GM06990 (cell line): ENCODE data around the gene SNAPIN.

Experiments used
- DNase-seq: peaks from one replicate; pipeline ENCODE4 v3.0.0-alpha.2; 2011; ENCODE audit not compliant: insufficient read length; ENCODE audit errors: extremely low read depth
- H3K27me3 ChIP-seq: replicated peaks from 2 replicates; pipeline ENCODE4 v1.6.0; 2011; ENCODE audit warnings: low read length; ENCODE audit not compliant: control insufficient read depth, insufficient read depth
- H3K36me3 ChIP-seq: 2 replicates; pipeline ENCODE4 v1.5.1; 2011; ENCODE audit warnings: low read length; ENCODE audit not compliant: control insufficient read depth, insufficient read depth
- H3K4me3 ChIP-seq: replicated peaks from 2 replicates; pipeline ENCODE4 v1.5.1; 2011; ENCODE audit warnings: low read depth, mild to moderate bottlenecking, control low read depth, low read length
- TF ChIP-seq, protein P1 (sequence below): IDR thresholded peaks from 2 replicates; pipeline ENCODE4 v1.5.1; 2011; ENCODE audit warnings: low read length, control low read depth, mild to moderate bottlenecking, inconsistent platforms; ENCODE audit not compliant: insufficient read depth, poor library complexity, severe bottlenecking

Gene SNAPIN

DNA sequence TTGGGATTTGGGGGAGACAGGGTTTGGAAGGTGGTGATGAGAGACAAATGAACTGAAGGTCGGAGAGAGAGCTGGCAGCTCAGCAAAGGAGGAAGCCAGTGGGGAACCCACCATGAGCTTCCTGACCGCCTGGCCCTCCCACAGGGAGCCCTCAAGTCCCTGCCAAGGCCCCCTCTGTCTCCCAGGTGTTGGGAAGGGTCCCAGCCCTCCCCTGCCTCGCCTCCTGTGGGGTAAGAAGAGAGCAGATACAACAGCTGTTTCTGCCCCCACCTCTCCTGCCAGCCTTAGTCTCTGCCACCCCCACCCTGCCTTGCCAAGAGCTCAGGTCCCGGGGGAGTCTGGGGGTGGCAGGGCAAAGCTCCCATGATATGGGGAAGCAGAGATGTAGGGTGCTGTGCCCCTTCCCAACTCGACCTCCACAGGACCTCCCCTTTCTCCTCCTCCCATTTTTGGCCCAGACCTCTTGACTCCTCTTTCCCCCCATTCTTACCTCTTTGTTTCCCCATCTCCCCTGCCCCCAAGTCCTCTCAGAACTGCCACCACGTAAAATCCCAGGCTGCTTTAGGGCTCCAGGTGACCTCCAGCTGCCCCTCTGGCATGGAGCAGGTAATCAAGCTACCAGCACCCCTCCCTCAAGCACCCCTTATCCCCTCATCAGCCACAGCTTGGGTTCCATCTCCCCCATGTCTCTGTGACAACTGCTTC, 29.7 kb upstream of the SNAPIN start:
- TF ChIP-seq, protein P1, sequence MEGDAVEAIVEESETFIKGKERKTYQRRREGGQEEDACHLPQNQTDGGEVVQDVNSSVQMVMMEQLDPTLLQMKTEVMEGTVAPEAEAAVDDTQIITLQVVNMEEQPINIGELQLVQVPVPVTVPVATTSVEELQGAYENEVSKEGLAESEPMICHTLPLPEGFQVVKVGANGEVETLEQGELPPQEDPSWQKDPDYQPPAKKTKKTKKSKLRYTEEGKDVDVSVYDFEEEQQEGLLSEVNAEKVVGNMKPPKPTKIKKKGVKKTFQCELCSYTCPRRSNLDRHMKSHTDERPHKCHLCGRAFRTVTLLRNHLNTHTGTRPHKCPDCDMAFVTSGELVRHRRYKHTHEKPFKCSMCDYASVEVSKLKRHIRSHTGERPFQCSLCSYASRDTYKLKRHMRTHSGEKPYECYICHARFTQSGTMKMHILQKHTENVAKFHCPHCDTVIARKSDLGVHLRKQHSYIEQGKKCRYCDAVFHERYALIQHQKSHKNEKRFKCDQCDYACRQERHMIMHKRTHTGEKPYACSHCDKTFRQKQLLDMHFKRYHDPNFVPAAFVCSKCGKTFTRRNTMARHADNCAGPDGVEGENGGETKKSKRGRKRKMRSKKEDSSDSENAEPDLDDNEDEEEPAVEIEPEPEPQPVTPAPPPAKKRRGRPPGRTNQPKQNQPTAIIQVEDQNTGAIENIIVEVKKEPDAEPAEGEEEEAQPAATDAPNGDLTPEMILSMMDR: no peak
- H3K27me3 ChIP-seq: no peaks in the 10 kb centered on the region
- H3K36me3 ChIP-seq: no peaks in the 10 kb centered on the region; the same call in 1 of the 2 replicates
- no peak overlapping the region for H3K4me3 ChIP-seq
- no peak for DNase-seq

- DNase-seq: no peak
- no peaks in the 10 kb centered on the region; the same call in 1 of the 2 replicates for H3K36me3 ChIP-seq
- no peaks in the 10 kb centered on the region for H3K27me3 ChIP-seq
- H3K4me3 ChIP-seq: no peak overlapping the region
- TF ChIP-seq, protein P1: no peak
Observed at GRCh38 chr1:153629343-153629665, 29.2 kb upstream of the SNAPIN start.

DNA sequence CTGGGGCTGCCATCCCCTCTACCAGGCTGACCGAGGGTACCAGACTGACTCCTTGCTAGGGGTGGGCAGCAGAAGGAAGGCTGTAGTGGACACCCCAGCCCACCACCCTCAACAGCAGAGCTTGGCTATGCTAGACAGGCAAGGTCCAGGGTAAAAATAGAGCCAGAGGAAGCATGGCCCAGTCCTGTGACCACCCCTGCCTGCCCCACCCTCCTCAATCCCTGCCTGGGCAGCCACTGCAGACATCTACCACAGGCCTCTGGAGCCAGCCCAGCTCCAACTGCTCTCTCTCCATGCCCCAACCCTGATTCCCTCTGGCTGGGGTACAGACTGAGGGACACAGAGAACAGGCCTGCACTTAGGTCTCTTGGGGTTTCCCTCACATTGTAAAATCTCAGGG, 28.5 kb upstream of the SNAPIN start:
- H3K4me3 ChIP-seq: no peak overlapping the region

DNA sequence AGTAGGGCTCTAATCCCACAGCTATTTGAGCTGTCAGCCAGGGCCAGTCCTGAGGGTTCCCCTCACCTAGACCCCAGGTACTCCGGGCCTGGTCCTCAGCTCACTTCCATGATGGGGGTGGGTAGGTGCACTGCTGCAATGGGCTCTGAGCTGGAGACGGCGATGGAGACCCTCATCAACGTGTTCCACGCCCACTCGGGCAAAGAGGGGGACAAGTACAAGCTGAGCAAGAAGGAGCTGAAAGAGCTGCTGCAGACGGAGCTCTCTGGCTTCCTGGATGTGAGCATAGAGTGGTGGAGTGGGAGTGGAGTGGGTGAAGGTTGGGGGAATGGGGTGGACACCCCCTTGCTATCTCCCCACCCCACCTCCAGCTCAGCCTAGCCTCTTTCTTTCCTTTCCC, 28.1 kb upstream of the SNAPIN start:
- TF ChIP-seq, protein P1: no peak

More for the DNA sequence above, 28.5 kb upstream of the SNAPIN start:
- TF ChIP-seq, protein P1: no peak
- no peaks in the 10 kb centered on the region for H3K27me3 ChIP-seq
- H3K36me3 ChIP-seq: no peaks in the 10 kb centered on the region; the same call in 1 of the 2 replicates
- no peak for DNase-seq

GRCh38 chr1:153631047-153632022, 27.2 kb upstream of the SNAPIN start:
- no peak overlapping the region for H3K4me3 ChIP-seq
- H3K36me3 ChIP-seq: peaks cover 1% of the 10 kb centered on the region; the same call in 1 of the 2 replicates
- no peak for DNase-seq
- TF ChIP-seq, protein P1: no peak
- no peaks in the 10 kb centered on the region for H3K27me3 ChIP-seq

More for the DNA sequence above, 28.1 kb upstream of the SNAPIN start:
- no peaks in the 10 kb centered on the region for H3K27me3 ChIP-seq
- H3K36me3 ChIP-seq: no peaks in the 10 kb centered on the region; the same call in 1 of the 2 replicates
- H3K4me3 ChIP-seq: no peak overlapping the region
- DNase-seq: no peak
